SU-DHL-6 (cell line): Measurements from ENCODE around the gene RPA3.

Experiments
- H2AFZ ChIP-seq: fragments of 200-600 bp; sonication (generic); 2 replicates; pipeline ENCODE4 v1.6.1; 2014; ENCODE audit warnings: low read depth, mild to moderate bottlenecking, moderate library complexity, mixed read lengths, antibody characterized with exemption, low read length; ENCODE audit not compliant: severe bottlenecking
- H3F3A ChIP-seq: fragments of 200-600 bp; shearing (Covaris generic); 2 replicates; pipeline ENCODE4 v1.6.0; 2016; ENCODE audit warnings: antibody characterized with exemption, mild to moderate bottlenecking; ENCODE audit not compliant: insufficient read depth
- H3K27ac ChIP-seq: fragments of 200-600 bp; sonication (generic); 2 replicates; pipeline ENCODE4 v1.5.1; 2016; ENCODE audit warnings: low read depth, mild to moderate bottlenecking, low read length, moderate library complexity, mixed read lengths
- H3K27me3 ChIP-seq: fragments of 200-600 bp; sonication (generic), shearing (Covaris generic); 2 replicates; pipeline ENCODE4 v1.6.0; 2014; ENCODE audit warnings: mild to moderate bottlenecking, low read length
- H3K36me3 ChIP-seq: fragments of 200-600 bp; sonication (generic); 2 replicates; pipeline ENCODE4 v1.6.1; 2014; ENCODE audit warnings: mild to moderate bottlenecking, low read length, mixed read lengths
- H3K4me2 ChIP-seq: fragments of 300-600, 200-600 bp; shearing (Covaris generic), sonication (generic); 2 replicates; pipeline ENCODE4 v1.6.0; 2014; ENCODE audit warnings: low read length, low read depth, mild to moderate bottlenecking; ENCODE audit not compliant: poor library complexity, severe bottlenecking
- H3K4me3 ChIP-seq: fragments of 200-600 bp; sonication (generic); 2 replicates; pipeline ENCODE4 v1.5.1; 2014; ENCODE audit warnings: antibody characterized with exemption, low read length, mild to moderate bottlenecking, mixed read lengths; ENCODE audit not compliant: insufficient read depth, poor library complexity, severe bottlenecking
- H3K79me2 ChIP-seq: fragments of 200-600 bp; sonication (generic); 2 replicates; pipeline ENCODE4 v1.6.1; 2014; ENCODE audit warnings: mild to moderate bottlenecking, low read length, moderate library complexity; ENCODE audit not compliant: insufficient read depth
- H3K9ac ChIP-seq: fragments of 200-600 bp; sonication (generic); 2 replicates; pipeline ENCODE4 v1.7.0; 2014; ENCODE audit warnings: mild to moderate bottlenecking, low read length
- H3K9me2 ChIP-seq: fragments of 200-600 bp; sonication (generic); replicated peaks from 2 replicates; pipeline ENCODE4 v1.6.1; 2014; ENCODE audit warnings: low read length; ENCODE audit not compliant: insufficient read depth
- H3K9me3 ChIP-seq: fragments of 200-600 bp; sonication (generic); 2 replicates; pipeline ENCODE4 v1.6.1; 2014; ENCODE audit warnings: low read length, mixed read lengths; ENCODE audit not compliant: insufficient read depth
- H4K20me1 ChIP-seq: fragments of 200-600 bp; sonication (generic); 2 replicates; pipeline ENCODE4 v1.6.1; 2014; ENCODE audit warnings: low read depth, mild to moderate bottlenecking, antibody characterized with exemption, low read length, moderate library complexity, mixed read lengths
- CTCF ChIP-seq: fragments of 200-600 bp; sonication (generic); IDR thresholded peaks from one replicate; pipeline ENCODE4 v1.5.1; 2017; ENCODE audit warnings: antibody characterized with exemption, mild to moderate bottlenecking, low read length, moderate library complexity; ENCODE audit not compliant: insufficient read depth, poor library complexity, severe bottlenecking
- EZH2phosphoT487 ChIP-seq: fragments of 200-600 bp; sonication (generic), shearing (Covaris generic); conservative IDR thresholded peaks from 2 replicates; pipeline ENCODE4 v1.6.1; 2018; ENCODE audit warnings: mild to moderate bottlenecking, antibody characterized with exemption, low read length, moderate library complexity, mixed read lengths

The RPA3 gene

GRCh38 chr7:7687800-7688199, 30.6 kb downstream of the RPA3 start:
- Histone ChIP-seq H2AFZ (no peak overlapping the region), H3K4me3 (no peak overlapping the region), H3K27me3 (no peaks in the 10 kb centered on the region), H3K9ac (no peak overlapping the region), H3K36me3 (no peaks in the 10 kb centered on the region; the same call in 1 of the 2 replicates), H3K27ac (no peak overlapping the region), H3K9me2 (no peaks in the 10 kb centered on the region), H4K20me1 (peaks cover 7% of the 10 kb centered on the region; the same call in 1 of the 2 replicates), H3K9me3 (no peaks in the 10 kb centered on the region), H3F3A (no peaks in the 10 kb centered on the region), H3K79me2 (peaks cover 11% of the 10 kb centered on the region; the same call in 1 of the 2 replicates), H3K4me2 (no peak overlapping the region)
- TF ChIP-seq CTCF (no peak), EZH2phosphoT487 (no peak)

- H3K9me3 ChIP-seq: no peaks in the 10 kb centered on the region
- TF ChIP-seq EZH2phosphoT487: no peak
- H3K4me3 ChIP-seq: no peak overlapping the region
- H3K27me3 ChIP-seq: no peaks in the 10 kb centered on the region
- H3K4me2 ChIP-seq: no peak overlapping the region
- no peaks in the 10 kb centered on the region; the same call in 1 of the 2 replicates for H3K36me3 ChIP-seq
- H2AFZ ChIP-seq: no peak overlapping the region
- H3K79me2 ChIP-seq: peaks cover 11% of the 10 kb centered on the region; the same call in 1 of the 2 replicates
- no peak overlapping the region for H3K9ac ChIP-seq
- peaks cover 7% of the 10 kb centered on the region; the same call in 1 of the 2 replicates for H4K20me1 ChIP-seq
- H3F3A ChIP-seq: no peaks in the 10 kb centered on the region
- no peak overlapping the region for H3K27ac ChIP-seq
- no peaks in the 10 kb centered on the region for H3K9me2 ChIP-seq
Measured at GRCh38 chr7:7686811-7687508, 31.4 kb downstream of the RPA3 start.

DNA sequence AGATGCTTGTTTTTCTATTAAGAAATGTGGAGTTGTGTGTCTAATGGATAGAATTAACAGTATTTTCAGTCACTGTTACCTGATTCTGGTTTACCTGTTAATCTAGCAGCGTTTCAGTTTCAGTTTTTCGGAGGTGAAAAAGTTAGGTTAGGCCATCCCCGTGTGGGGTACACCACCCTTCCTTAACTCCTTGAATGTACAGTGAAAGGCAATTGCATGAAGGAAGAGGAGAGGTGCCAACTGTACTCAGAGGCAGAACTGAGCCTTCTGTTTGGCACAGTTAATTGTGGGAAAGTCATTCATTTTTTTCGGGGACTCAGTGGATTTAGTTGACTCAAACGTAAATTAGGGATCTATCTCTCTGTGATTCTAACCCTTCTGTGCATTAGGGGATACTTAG, 35.5 kb downstream of the RPA3 start:
- no peak overlapping the region for H3K9ac ChIP-seq
- no peak overlapping the region for H3K4me2 ChIP-seq

More for the DNA sequence above, 35.5 kb downstream of the RPA3 start:
- H3K27ac ChIP-seq: no peak overlapping the region
- no peaks in the 10 kb centered on the region for H3K9me3 ChIP-seq
- peaks cover 11% of the 10 kb centered on the region; the same call in 1 of the 2 replicates for H3K79me2 ChIP-seq
- H3K27me3 ChIP-seq: no peaks in the 10 kb centered on the region
- TF ChIP-seq CTCF (no peak), EZH2phosphoT487 (no peak)
- no peaks in the 10 kb centered on the region for H3K9me2 ChIP-seq
- no peak overlapping the region for H3K4me3 ChIP-seq
- peaks cover 7% of the 10 kb centered on the region; the same call in 1 of the 2 replicates for H4K20me1 ChIP-seq
- H3K36me3 ChIP-seq: peaks cover 3% of the 10 kb centered on the region
- H2AFZ ChIP-seq: no peak overlapping the region
- peaks cover 17% of the 10 kb centered on the region for H3F3A ChIP-seq
